Stimulated activated CD4-positive, alpha-beta T cell treated with anti-CD3 and anti-CD28 coated beads, Interleukin-1b, Interleukin-23, amount 100 ng/mL, for 1 hour (primary cell): ENCODE results near the gene IL11RA.

Experiments used
- DNase-seq, 2 donors: peaks; one replicate each; pipeline ENCODE4 v3.0.0-alpha.2; 2020; ENCODE audit warnings: low read depth in 2 of 2

The IL11RA gene

GRCh38 chr9:34651876-34652601, at the start of gene IL11RA:
TSS of gene IL11RA (plus strand) at chr9:34652185. CDS start at chr9:34655218, 3,033 bp downstream.
- DNase-seq, result no peak

GRCh38 chr9:34603610-34604231, 48.3 kb upstream of the IL11RA start:
- DNase-seq, result peak; percentile 56 to 72

- DNase-seq, result no peak
Observed at GRCh38 chr9:34606190-34606589, 45.8 kb upstream of the IL11RA start.

GRCh38 chr9:34606905-34607304, 45.1 kb upstream of the IL11RA start:
- DNase-seq, result no peak

DNA sequence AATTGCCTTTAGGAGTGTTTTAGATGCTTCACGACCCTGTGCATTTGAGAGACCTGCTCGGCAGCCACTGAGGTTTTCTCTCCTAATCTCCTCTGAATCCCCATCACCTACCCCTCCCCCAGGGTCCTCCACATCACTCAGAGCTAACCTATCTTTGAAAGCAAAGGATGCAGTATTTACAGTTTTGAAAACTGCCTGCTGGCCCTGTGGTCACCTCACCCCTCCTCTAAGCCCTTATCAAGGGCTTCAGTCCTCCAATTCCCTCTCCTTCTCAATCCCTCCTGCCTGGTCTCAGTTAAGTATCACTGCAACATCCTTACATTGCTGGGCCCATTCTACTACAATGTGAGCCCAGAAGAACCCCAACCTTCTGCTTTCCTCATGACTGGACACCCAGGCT, 44.7 kb upstream of the IL11RA start:
- DNase-seq, result no peak

DNA sequence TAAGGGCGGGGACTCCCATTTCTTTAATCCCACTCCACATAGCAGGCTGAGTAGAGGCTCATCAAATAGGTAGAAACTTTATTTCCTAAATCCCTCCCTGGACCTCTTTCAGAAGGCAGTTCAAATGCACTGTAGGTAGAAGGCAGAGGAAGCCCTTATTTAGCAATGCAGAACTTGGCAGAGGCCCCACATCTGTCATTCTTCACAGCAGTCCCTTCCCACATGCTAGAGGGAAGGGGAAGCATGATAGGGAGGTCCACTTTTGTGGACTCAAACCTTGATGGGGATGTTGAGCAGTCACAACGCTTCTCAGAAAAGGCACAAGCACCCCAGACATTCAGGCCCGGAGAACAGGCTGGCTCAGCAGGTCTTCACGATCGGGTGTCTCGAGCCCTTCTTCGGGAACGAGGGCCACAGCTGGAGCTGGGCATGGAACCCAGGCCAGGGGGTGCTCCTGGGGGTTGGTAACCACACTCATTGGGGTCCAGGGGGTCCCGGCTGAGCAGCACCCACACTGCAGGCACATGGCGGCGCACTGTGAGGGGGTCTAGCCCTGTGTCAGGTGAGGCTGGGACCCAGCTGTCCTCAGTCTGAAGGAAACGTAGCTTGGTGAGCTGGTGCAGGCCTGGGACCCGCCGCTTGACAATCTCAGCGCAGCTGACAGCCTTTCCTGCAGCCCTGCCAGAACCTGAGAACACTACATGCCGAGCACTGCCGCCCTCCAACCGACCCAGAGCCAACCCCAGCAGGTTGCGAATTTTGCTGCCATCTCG, 41.4 kb upstream of the IL11RA start:
- no peak for DNase-seq

- DNase-seq, result no peak
Observed at GRCh38 chr9:34611251-34611810, 40.7 kb upstream of the IL11RA start.

DNA sequence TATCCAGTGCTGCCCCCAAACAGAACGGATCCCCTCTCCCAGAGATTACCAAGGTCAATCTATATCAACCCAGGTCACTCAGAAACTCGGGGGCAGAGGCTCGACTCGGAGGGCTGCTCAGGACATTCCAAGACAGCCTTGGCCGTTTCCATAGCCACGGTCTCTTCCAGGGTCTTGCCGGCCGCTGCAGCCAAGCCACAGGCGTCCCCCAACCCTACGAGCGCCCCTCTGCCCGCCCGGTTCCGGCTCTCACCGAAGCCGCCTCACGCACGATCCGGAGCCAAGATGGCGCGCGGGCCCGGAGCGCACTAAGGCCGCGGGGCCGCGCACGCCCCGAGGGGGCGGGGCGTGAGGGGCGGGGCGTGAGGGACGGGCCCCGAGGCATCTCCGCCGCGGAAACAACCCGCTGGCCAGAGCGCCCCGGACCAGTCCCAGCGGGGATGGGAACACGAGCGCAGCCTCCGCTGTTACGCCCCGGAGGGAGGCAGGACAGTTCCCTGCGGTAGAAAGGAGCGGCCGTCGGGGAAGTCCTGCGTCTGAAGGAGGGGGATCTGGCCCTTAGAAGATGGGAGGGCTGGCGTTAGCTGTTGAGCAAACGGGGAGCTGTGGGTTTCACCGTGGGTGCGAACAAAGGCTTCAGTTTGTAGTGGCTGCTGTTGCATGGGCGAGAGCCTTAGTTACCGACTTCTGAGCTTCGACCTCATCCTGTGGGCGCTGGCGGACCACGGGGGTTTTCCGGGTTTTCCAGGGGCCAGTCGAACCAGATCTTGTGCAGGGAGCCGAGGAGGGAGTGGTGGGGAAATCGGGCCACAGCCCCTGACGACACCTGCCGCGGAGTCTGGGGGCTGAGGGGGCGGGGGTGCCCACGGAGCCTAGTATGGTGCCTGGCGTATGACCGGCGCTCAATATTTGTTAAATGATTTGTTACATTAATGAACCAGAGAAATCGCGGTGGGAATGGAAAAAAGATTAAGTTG, 39.9 kb upstream of the IL11RA start, which contains the start of gene RPP25L:
RPP25L (minus strand) TSS at position 287 of the 977 bp plus-strand sequence. CDS start 801 bp downstream, outside the sequence.
- peak; percentile 60 to 81 for DNase-seq

- DNase-seq, result peak; percentile 34 to 44
Observed at GRCh38 chr9:34612788-34613390, 39.1 kb upstream of the IL11RA start.

- DNase-seq, result no peak
Observed at GRCh38 chr9:34615132-34615531, 36.9 kb upstream of the IL11RA start.

GRCh38 chr9:34620061-34620994, 31.7 kb upstream of the IL11RA start, which contains the start of gene DCTN3:
TSS of gene DCTN3 (minus strand) at chr9:34620495. CDS start at chr9:34620464, 31 bp downstream.
- peak; percentile 55 to 68 for DNase-seq

DNA sequence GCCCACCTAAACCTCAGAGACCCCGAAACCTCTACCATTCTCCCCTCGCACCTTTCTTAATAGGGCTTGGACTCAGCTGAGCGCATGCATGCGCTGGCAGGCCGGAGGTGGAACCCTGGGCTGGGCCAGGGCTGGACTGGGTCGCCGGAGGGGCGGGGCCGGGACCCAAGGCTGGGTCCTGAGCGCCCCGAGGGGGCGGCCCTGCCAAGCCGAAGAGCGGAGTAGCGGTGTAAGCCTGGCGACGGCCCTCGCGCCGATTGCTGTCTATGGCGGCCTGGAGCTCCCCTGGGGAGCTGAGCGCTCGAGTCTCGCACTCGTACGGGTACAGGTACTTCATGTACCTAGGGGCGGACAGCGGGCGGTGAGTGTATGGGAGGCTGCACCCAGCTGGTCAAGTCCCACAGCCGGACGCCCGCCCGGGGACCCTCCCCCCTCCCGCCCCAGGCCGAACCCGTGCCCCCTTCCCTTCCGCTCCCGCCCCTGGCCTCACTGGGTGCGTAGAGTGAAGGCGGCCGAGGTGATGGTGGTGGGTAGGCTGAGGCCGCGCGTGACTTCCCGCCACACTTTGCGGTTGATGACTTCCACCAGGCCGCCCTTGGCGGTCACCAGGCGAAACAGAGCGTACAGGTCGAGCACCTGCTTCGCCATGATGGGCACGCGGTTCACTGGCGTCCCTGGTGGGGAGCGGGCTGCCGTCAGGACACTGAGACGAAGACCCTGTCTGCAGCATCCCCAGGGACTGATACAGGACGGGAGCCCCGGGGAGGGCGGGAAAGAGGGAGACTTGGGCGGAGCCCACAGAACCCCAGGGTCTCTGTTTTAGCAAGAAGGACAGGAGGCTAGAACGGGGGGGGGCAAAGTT, 28.4 kb upstream of the IL11RA start:
- DNase-seq, result no peak

DNA sequence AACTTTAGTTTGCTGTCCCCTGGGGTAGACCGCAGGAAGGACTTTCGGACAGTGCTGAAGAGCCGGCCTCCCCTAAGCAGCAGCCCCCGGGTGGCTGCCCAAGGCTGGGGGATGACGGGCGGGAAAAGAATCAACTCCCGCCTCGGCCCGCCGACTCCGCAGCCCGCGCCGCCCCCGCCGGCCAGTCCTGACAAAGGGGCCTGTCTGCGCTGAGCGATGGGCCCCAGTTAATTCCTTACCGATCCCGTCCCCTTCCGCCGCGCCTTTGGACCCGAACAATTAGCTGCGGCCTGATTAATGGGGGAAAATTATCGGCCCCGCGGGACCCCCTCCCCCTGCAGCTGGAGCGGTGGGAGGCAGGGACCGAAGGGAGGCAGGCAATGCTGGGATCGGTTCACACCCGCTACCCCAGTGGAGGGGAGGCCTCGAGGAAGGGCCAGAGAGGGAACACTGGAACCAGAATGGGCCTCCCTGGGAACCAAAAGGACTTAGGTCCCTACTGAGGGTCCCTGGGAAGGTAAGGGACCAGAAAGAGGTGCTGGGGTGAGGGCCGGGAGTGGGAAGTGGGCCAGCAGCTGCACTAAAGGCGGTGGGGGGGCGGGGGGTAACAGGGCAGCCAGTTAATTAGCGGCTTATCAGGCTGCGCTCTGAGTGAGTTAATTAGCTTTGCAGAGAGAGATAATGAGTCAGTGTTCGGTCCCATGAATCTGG, 27.4 kb upstream of the IL11RA start:
- no peak for DNase-seq

GRCh38 chr9:34625186-34625486, 26.8 kb upstream of the IL11RA start:
- DNase-seq, result no peak

GRCh38 chr9:34627716-34628655, 24.0 kb upstream of the IL11RA start:
- DNase-seq, result no peak

- DNase-seq, result no peak
Observed at GRCh38 chr9:34628656-34629490, 23.1 kb upstream of the IL11RA start, which contains the start of gene ARID3C. TSS of gene ARID3C (minus strand) at chr9:34629066. CDS start at chr9:34628014, 1,052 bp downstream.
